Erythroblast (primary cell): Measurements from ENCODE around the gene ZNF222.

Source experiments
- DNase-seq, 2 experiments: peaks; one replicate each; lab custom pipeline; 2025; lab: John Stamatoyannopoulos, UW
- GATA1 ChIP-seq: IDR thresholded peaks from 2 replicates; pipeline ENCODE4 v1.6.1; 2011; ENCODE audit warnings: low read depth, mild to moderate bottlenecking, control low read depth, low read length, moderate library complexity
- POLR2A ChIP-seq: IDR thresholded peaks from 2 replicates; pipeline ENCODE4 v1.6.1; 2011; ENCODE audit warnings: mild to moderate bottlenecking, low read length

Gene ZNF222

DNA sequence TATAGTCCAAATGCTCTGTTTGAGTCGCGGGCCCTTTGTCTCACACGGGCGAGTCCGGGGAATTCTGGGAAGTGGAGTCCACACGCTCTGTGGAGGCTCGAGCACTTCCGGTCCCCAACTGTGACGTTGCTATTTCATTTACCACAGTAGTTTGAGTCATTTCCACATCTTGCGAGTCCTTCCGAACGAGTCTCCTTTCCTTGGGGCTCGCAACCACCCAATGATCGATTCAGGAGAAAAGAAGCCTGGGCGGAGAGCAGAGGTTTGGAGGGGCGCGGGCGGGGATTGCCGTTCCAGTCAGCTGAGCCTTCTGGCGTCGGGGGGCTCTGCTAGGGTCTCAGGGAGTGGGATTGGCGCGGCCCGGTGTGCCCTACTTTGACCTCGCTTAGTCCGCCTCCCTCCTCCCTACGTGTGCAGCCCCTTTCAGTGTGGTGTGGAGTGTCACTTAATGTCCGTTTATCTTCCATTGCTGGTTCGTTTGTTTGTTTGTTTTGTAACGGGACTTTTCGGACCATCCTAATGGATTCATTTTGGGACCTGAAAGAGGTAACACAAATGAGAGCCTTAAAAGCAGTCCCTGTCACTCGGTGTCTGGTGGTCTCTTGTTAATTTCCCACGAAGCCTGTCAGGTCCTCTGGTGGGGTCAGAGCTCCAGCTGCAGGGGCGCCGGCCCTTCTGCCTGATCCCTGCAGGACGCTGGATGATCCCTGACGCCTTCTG is at the start of gene ZNF222:
Gene ZNF222 (plus strand): TSS at position 163 of the 720 bp plus-strand sequence. CDS start 58 bp downstream, at position 221.
- DNase-seq: peak; percentile 89 to 90
- no peak for TF ChIP-seq GATA1
- peak; percentile 51 for TF ChIP-seq POLR2A

GRCh38 chr19:43976732-43977131 is 48.4 kb upstream of the ZNF222 start:
- no peak for DNase-seq
- TF ChIP-seq GATA1 (no peak), POLR2A (no peak)

GRCh38 chr19:43983544-43983911 is 41.7 kb upstream of the ZNF222 start:
- TF ChIP-seq GATA1 (no peak), POLR2A (no peak)
- no peak for DNase-seq

GRCh38 chr19:43983912-43984686 is 41.1 kb upstream of the ZNF222 start, which contains the start of gene ZNF155:
TSS of gene ZNF155 (plus strand) at chr19:43984188. CDS start at chr19:43988544, 4,356 bp downstream.
- TF ChIP-seq POLR2A (peak; percentile 43), GATA1 (no peak)
- DNase-seq: peak; percentile 86 to 90

DNA sequence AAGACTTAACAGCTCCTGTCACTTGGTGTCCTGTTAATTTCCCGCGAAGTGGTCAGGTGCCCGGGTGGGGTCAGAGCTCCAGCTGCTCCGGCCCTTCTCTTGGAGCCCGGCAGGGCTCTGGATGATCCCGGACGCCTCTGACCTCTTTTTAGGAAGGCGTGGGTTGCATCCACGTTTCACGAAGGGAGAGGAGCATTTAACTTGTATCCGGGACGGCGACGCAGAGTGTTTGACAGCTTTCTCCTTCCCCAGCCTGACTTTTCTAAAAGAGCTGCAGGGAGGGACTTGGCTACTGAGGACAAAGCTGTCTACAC is 40.5 kb upstream of the ZNF222 start:
- no peak for DNase-seq
- no peak for TF ChIP-seq GATA1
- no peak for TF ChIP-seq POLR2A

DNA sequence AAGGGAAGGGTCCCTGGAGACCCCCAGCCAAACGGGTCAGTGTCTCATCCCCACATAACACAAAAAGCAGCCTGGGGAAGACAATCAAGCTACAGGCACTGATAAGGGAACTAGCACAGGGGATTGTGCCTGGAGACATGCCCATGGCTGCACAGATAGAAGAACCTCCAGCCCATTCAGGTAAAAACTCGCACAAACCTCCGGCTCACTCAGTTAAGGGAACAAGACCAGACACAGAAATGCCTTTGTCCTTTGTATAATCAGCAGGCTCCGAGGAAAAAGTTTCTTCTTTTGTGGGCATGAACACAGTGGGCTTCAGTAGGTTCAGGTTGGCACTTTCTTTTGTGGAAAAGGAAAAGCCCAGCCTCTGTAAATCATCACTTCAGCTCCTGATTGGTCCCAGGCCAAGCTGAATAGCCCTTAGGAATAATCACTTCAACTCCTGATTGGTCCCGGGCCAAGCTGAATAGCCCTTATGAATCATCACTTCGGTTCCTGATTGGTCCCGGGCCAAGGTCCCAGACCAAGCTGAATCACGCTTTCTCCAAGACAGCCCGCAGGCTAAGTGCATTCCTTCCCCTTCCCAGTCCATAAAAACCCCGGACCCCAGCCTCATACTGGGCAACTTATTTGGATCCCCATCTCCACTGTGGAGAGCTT is 27.4 kb upstream of the ZNF222 start:
- DNase-seq: no peak
- TF ChIP-seq POLR2A (no peak), GATA1 (no peak)

DNA sequence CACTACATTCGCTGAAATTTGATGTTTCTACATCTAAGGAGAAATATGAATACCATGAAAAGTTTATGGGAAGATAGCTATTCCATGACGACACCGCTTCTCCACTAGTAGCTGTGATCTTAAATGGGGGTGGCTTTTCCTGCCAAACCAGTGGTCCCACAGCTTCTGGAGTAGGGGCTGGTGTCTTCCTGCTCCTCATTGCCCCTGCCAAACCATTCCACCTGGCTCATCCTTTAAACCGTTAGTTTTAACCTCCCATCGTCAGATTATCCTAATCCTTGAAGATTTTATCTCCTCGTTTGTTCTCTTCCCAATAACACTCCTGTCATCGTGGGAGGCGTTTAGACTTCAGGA is 23.0 kb upstream of the ZNF222 start:
- TF ChIP-seq GATA1 (no peak), POLR2A (no peak)
- DNase-seq: peak in 1 of 2 experiments; percentile 46

- DNase-seq: peak; percentile 96 to 97
- no peak for TF ChIP-seq GATA1
- TF ChIP-seq POLR2A: peak; percentile 79
Measured at GRCh38 chr19:44002566-44003460, 22.4 kb upstream of the ZNF222 start, which contains the start of gene ZNF230. TSS of gene ZNF230 (plus strand) at chr19:44002957. CDS start at chr19:44007079, 4,122 bp downstream.

DNA sequence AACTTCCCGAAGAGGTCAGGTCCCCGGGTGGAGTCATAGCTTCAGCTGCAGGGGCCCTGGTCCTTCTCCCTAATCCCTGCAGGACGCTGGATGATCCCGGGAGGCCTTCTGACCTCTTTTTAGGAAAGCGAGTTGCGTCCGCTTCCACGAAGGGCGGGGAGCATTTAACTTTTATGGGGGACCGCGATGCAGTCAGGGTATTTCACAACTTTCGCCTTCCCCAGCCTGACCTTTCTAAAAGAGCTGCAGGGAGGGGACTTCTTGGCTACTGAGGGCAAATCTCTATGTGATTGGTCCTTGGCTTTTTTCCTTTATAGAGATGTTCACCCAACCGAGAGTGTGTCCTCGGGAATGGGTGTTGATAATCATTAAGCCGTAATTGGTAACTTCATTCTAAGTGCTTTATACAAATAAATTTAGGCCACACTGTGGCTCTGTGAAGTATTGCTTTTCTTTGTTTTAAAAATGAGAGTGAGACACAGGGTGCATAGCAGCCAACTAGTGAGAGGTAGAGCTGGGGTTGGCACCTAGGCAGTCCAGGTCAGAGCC is 21.6 kb upstream of the ZNF222 start:
- TF ChIP-seq GATA1 (no peak), POLR2A (no peak)
- peak; percentile 49 to 61 for DNase-seq

DNA sequence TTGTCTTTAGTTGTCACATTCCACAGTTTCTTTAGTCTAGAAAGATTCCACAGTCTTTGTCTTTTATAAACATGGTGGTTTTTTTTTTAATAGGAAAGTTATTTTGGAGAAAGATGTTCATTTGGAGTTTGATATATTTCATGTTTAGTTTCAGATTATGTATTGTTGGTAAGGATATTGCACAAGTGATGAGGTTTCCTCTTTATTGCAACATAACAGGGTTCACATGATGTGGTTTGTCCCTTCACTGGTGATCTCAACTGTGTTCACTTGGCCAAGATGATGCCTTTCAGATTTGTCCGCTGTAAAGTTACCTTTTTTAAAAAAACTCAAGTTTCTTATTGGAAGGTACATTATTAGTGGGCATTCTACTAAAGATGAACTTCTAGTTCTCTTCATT is 19.2 kb upstream of the ZNF222 start:
- no peak for DNase-seq

GRCh38 chr19:44007473-44007872 is 17.7 kb upstream of the ZNF222 start:
- DNase-seq: no peak
- TF ChIP-seq GATA1: no peak
- TF ChIP-seq POLR2A: no peak

More for the DNA sequence above, 19.2 kb upstream of the ZNF222 start:
- TF ChIP-seq GATA1 (no peak), POLR2A (no peak)

GRCh38 chr19:44010468-44010867 is 14.7 kb upstream of the ZNF222 start:
- no peak for TF ChIP-seq GATA1
- TF ChIP-seq POLR2A: no peak
- no peak for DNase-seq
